GM04504 (cell line): ENCODE measurements around the gene ERAL1.
A peak's percentile ranks its signal among the peaks of the same experiment; 100 is the strongest.
"Not testable (repeated sequence)": the region's sequence is repeated elsewhere in the genome, so short reads cannot be mapped to it uniquely, and the experiment has no call there.

Experiments
- DNase-seq: peaks from one replicate; pipeline ENCODE4 v3.0.0-alpha.2; 2012; ENCODE audit warnings: low read depth

Gene ERAL1

DNA sequence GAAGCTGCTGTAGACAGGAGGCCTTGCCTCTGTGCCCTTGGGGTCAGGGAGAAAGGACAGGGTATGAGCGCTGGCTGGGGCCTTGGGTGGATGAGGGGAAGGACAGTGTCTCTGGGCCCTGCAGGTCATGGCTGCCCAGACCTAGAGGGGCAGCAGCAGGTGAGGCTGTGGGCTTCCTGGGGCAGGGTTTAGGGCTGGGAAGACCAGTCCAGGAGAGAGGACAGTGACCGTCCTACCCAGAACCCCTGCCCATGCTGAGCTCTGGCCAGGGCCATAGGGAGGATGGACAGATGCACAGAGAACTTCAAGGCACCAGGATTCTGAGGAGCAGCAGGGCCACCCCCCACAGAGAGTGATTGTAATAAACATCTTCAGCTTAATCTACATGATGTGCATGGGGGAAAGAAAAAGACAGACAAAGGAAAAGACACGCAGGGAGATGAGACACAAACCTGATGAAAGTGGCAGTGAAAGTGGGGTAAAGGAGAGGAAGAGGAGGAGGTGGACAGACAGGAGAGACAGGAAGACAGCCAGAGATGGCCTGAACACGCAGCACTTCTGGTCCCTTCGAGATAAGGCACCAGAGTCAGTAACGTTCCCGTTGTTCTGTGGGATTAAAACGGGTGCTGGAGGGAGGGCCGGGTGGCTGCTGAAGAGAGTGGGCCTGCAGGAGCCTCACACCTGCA lies 25.2 kb downstream of the ERAL1 start:
- no peak for DNase-seq

DNA sequence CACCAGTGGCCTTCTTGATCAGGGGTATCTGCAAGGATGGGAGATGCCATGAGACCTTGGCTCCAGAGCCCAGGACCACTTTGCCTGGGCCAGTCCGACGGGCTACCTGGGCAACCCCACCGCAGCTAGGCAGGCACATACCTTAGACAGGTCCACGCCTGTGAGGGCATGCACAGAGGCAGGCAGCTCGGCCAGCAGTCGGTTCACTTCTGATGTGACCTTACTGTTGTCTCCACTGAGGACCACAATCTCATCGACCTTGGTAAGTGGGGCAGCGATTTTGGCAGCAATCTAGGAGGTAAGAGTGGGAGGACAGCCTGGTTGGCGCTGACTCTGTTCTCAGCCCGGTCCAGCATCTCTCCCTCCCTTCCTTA lies 25.7 kb downstream of the ERAL1 start:
- DNase-seq: no peak

DNA sequence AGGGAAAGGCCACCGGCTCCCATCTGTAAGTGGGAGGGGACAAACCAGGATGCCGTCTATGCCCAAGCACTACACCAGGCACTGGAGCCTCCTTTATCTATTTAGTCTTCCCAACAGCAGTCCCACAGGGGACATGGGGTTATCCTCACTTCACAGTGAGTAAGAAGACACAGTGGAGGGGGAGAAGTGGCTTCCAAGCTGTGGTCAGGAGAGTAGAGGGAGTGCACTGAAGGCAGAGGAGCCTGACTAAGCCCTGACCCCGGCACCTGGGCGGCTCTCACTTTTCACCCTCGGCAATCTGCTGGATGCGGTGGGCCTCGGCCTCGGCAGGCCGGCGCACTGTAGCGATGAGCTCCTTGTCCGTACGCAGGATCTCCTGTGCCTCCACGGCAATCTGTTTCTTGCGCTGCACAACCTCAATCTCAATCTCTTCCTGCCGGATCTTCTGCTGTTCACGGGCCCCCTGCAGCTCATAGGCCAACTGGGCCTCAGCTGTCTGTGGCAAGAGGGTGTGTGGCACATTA lies 26.8 kb downstream of the ERAL1 start:
- no peak for DNase-seq

DNA sequence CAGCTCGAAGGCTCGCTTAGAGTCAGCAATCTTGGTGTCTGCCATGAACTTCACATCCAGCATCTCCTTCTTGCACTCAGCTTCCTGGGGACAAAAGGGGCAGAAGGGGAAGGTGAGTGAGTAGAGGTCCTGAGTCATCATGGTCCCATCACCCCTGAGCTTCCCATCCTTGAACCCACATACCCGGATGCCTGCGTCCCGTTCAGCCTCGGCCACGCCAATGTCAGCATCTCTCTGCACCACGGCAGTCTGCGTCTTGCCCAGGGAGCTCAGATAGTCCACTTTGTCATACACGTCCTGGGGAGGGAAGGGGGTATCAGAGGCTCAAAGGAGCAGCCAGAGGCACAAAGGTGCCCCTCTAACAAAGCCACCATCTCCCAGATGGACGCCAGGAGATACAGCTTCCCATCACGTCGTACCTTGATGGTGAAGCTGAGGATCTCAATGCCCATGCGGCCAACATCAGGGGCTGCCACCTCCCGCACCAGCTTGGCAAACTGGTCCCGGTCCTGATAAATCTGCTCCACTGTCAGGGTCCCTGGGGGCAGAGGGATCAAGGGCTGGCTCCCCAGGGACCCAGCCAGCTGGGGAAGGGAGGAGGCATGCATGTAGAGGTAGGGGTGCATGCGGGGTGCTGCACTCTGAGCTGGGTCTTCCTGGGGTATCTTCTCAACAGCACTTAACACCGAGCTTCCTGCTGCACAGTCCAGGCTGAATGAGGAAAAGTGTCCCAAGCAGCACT lies 27.5 kb downstream of the ERAL1 start:
- DNase-seq: no peak

DNA sequence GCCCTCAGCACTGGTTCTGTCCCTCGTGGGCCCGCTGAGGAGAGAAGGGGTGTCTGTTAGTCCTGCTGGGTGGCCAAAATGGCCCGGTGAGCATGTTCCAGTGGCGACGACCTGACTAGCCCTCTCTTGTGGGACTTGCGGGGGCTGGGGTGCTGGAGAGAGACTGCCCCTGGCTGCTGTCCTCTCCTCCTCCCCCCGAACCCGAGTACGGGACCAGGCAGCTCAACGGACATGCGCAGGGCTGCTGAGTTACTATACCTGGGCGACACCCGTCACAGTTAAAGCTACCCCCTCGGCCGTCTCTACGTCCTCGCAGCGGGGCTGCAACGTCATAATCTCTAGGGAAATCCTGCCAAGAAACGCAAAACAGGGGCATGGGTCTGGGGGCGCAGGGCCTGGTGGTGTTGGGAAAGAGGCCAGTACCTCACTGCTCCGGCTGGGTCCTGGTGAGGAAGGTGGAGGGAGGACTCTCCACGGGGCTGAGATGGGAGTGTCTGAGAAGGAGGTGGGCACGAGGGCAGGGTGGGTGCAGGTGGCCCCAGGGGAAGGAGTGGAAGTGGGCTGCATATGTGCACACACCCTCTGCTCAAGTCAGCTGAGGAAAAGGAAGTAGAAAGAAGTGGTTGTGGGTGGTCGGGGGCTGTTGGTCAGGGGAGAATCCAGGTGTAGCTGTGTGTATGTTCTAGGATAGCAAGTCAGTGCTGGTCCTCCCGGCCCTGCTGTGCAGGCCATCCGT lies 29.3 kb downstream of the ERAL1 start:
- DNase-seq: no peak

DNA sequence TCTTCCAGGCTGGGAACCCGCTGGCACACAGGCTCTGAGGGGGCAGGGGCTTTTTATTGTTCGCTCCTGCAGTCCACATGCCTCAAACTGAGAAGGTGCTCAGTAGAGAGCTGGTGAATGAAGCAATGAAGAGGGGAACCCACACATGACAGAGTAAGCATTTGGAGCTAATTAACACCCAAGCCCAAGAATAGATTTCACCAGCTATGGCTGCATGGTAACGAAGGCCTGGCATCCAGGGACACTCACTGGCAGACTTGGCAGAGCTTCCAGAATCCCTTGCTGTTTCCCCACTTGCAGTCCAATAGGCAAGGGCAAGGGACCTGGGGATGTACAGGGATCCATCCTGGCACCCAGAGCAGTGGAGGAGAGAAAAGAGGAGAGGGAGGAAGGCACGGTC lies 30.5 kb downstream of the ERAL1 start:
- no peak for DNase-seq

DNA sequence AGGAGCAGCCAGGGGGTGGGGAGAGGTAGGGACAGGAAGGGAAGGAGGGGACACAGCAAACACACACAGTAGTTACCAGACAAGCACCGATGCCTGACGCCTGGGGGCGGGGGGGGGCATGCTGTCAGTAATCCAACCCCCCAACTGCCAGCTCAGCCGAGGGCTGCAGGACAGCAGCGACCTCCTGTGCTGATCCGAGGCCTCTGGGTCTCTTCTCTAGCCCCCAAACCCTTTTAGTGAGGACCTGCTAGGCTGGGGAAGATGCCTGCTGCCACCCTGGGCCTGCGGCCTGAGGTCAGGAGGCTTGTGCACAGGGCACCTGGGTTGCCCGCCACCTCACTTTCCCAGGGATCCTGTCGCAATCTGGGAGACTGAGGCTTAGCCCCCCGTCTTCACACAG lies 31.1 kb downstream of the ERAL1 start:
- no peak for DNase-seq

DNA sequence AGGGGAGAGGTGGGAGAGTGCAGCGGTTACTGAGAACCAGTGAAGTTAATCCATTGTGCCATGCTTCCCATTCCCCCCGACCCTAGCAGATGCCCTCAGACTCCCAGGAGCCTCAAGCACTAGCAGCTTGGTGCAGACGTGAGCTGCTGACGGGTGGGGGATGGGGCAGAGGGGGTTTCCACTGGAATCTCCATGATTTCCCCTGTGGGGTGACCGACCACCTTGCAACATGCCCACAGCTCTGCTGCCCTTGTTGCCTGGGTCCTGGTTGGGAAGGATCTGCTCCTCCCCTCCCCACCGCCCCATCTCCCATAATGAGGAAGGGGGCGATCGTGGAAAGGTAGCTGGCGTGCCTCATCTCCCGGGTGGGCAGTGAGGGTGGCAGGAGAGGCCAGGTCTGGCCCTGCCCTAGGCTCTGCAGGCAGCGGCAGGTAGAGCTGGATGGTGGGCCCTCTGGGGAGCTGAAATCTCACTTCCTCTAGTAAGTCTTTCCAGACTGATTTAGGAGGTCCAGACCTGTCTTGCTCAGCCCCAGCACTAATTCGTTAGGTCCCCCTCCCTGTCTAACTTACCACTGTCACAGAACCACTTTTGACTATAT lies 33.2 kb downstream of the ERAL1 start:
- DNase-seq: no peak

DNA sequence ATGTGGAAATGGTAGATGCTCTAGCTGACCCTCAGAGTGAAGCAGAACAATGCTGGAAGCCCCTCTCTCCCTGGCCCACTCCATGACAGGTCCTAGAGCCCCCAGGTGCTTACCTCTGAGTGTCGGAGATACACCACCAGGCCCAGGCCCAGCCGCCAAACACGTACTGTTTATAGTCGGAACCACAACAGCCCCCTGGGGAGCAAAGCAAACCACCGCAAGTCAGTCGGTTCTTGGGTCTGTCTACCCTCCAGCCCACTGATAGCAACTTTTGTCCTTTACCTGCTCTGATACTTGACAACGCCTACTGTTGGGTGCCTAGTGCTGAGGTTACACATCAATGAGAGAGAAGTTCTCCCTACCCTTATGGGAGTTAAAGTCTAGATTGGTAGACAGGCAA lies 34.0 kb downstream of the ERAL1 start:
- no peak for DNase-seq

DNA sequence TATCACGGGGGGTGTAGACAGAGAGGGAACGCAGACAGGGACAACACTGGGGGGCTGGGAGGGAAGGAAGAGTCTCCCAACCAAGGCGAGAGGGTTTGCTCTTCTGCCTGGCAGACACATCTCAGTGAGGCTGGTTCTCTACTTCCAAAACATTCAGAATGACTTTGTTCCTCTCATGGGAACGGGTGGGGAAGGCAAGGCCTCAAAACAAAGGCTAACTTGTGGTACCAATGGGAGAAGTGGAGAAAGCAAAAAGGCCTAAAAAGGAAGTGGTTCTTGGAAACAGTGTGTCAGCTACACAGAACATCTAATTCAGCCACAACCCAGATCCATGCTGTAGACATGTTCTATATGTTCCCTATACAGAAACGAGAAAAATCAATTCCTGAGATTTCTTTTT lies 35.2 kb downstream of the ERAL1 start:
- DNase-seq: no peak

DNA sequence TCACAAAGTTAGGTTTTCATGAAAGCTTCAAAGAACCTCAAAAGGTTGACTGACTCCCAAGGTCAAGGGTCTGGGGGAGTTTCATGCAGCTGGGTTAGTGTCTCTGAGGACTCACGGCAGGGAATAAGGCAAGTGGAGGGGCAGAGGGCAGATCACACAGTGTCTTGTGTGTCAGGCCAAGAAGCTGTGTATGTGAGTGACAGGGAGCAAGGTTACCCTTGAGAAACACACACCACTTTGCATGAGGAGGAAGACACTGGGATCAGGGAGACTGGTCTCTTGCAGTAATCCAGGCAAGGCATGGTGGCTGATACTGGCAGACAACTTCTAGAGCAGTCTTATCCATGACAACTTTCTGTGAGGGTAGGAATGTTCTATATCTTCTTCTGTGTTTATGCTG lies 36.4 kb downstream of the ERAL1 start:
- DNase-seq: no peak

DNA sequence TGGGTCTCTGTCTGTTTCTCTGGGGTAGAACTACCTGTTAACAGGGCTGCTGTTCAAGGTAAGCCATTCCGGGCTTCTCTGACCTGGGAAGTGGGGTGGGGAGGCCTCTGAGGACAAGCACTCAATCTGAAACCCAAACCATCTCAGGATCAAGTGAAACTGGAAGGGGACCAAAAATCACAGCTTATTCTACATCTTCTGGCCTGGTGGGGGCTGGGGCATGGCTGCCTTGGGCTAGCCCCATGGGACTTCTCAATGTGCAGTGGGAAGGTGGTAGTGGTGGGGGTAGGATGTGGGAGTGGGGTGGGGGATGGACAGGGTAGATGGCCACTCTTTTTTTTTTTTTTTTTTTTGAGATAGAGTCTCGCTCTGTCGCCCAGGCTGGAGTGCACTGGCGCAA lies 37.2 kb downstream of the ERAL1 start:
- DNase-seq: no peak

DNA sequence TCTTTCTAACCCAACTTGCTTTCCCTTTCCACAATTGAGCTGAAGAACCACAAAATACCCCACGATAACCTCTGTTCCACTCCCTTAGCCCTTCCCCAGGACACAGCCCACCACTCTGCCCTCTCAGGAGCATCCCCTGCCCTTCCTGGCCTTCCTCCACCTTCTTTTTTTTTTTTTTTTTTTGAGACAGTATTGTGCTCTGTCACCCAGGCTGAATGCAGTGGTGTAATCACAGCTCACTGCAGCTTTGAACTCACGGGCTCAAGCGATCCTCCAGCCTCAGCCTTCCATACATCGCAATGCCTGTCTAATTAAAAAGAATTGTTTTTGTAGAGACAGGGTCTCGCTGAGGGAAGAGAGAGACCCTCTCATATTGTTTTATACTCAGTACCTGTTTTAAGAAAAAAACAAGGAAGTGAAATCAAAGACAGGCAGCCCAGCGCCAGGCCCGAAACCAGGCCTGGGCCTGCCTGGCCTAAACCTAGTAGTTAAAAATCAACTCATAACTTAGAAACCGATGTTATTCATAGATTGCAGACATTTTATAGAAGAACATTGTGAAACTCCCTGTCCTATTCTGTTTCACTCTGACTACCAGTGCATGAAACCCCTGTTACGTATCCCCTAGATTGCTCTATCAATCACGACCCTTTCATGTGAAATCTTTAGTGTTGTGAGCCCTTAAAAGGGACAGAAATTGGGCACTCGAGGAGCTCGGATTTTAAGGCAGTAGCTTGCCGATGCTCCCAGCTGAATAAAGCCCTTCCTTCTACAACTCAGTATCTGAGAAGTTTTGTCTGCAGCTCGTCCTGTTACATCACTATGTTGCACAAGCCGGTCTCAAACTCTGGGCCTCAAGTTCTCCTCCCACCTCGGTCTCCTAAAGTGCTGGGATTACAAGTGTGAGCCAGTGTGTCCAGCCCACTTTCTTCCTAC lies 38.7 kb downstream of the ERAL1 start:
- not testable (repeated sequence) for DNase-seq

DNA sequence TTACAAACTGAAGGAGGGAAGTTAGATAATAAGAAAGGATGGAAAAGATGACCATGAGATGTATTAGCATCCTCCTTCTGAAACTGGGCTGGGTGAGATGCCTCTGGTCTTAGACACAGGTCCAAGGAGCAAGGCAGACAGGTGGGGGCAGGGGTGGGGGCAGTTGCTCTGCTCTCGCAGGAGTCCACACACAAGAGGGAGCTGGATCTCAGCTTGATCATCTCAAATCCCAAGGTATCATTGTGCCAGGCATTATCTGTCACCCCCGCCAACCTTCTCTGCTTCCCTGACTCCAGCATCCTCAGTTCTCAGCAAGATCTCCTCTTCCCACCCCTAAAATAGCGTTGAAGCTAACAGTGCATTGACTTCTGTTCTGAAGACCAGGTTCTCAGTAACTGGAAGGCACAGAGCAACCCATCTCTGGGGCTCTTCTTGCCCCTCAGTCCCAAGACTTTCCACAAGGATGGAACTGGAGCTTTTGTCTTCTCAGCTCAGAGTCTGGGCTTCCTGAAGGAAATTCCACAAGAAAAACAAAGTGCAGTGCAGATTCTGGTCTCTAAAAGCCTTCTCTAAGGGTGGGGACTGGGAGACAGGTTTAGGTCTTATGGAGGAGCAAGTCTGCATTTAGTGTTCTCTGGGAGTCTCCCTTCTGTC lies 41.1 kb downstream of the ERAL1 start:
- no peak for DNase-seq

DNA sequence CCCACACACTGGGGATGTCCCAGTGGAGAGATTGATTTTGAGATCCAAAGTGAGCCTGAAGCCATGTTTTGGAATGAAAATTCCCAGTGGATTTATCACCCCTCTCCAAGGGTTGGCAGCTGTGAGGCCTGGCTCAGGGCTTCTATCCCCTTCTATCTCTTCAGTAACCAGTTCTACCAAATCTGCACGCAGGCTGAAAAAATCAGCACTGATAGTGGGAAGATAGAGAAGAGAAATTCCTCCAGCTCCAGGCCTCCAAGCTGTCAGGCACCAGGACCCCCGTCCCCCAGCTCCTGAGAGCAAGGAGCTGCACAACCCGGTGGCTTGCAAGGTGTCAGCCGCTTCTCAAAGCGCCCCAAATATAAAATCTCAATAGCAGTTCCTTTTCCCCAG lies 41.7 kb downstream of the ERAL1 start:
- no peak for DNase-seq

DNA sequence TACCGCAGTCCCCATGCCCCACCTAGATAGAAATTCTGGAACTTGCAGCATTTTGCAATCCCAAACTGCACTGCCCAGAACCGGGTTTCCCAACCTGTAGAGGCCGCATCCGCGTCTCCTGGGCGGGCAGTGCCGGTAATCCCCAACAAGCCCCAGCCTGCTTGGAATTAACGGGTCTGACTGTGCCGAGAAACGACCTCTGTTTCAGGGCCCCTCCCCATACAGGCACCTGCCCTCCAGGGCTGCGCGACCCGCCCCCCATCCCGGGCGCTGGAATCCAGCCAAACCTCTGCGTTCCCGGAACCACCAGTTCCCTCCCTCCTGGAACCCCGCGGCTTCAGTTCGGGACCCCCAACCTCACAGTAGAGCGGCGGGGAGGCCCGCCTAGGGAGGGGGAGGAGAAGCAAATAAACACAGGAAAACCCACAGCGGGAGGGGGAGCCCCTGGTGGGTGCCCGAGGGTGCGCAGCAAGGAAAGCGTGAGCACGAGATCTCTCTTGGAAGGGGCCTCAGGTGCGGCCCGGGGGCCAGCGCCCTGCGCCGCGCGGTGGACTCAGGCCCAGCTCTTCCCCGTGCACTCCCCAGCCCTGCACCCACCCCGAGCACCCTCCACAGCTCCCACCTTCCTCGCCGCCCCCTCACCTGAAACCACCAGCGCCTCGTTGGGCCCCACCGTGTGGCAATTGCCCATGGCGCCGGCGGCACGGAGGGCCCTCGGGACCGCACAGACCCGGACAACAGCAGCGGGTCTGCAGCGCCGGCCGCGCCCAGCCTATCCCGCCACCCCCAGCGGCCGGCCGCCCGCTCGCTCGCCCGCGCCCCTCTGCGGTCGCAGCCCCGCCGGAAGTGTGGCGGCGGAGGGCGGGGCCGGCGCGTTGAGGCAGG lies 42.3 kb downstream of the ERAL1 start, which contains the start of gene FLOT2:
Gene FLOT2 (minus strand): TSS at position 850 of the 885 bp plus-strand sequence. CDS start 159 bp downstream, at position 691.
- DNase-seq: peak; percentile 16

DNA sequence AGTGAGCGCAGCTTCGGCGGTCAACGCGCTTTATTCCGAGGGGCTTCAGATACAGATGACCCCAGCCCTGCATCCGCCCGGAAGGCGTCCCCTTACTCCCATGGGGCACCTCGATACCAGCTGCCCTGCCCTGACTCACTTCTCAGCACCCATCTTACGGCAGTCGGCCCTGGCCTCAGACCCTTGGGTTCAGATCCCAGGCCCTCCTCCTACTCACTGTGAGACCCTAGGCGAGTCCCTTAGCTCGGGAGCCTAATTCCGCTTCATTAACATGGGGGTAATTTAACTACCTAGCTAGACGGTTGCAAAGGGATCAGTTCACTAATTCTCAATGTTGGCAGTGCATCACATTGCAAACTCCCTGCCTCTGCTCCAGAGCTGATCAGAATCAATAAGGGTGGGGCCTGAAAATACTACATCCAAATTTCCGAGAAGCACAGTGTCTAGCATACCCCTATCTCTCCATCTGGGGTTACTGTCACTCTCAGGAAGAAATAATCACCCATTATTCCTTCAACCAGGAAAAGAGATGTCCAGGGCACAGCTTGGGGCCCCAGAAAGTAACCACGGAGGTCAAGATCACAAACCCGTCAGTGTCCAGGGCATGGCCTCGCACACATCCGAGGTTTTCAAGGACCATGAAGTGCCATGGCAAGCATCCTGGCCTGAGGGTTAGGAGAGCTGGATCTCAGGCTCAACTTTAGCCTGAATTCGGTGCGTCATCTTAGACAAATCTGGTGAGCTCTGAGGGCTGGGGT lies 43.1 kb downstream of the ERAL1 start:
- DNase-seq: no peak

DNA sequence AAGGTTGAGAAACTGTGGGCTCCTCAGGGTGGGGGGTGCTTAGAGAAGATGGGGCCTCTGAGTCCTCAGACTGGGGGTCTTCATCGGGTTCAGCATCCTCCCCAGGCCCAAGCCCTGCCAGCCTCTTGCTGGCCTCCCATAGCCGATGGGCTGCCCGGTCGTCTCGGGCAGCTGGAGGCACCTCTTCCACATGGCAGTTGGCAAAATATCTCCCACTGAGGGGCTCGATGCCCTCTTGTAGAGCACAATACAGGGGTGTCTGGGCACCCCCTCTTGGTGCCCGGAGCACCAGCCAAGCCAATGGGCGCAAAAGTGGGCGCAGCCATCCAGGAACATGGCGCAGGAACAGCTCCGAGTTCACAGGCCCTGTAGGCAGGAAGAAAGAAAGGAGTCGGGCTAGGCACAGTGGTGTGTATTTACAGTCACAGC lies 43.7 kb downstream of the ERAL1 start:
- DNase-seq: no peak

DNA sequence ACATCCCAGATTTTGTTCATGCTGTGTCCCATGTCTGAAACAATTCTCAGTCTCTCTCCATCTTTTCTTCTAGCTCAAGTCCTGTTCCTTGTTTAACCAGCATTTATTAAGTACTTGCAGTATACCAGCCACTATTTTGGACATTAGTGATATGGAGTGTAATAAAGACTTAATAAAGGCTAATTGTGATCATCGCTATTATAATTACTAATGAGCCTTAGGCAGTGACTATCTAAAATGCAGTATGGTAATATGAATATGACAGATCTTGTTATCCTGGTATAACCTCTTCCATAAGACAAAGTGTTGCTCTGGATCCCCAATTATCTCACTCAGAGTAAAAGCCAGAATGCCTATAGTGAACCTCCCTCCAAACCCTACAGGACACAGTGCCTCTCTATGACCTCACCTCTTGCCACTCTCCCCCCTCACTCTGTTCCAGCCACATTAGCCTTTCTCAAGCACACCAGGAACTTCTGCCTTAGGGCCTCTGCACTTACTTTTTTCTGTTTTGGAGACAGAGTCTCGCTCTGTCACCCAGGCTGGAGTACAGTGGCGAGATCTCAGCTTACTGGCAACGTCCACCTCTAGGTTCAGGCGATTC lies 44.5 kb downstream of the ERAL1 start:
- no peak for DNase-seq
